DOHH2 (cell line): ENCODE results near the gene ZNF521.

Source experiments
- EZH2phosphoT487 ChIP-seq: fragments of 200-600 bp; sonication (generic); IDR thresholded peaks from 2 replicates; pipeline ENCODE4 v1.6.1; 2017; ENCODE audit warnings: borderline replicate concordance, mild to moderate bottlenecking, antibody characterized with exemption, low read length, moderate library complexity, mixed read lengths
- TF ChIP-seq, protein P1 (sequence below): fragments of 200-600 bp; sonication (generic); IDR thresholded peaks from one replicate; pipeline ENCODE4 v1.5.1; 2014; ENCODE audit warnings: antibody characterized with exemption, mild to moderate bottlenecking, low read depth, low read length; ENCODE audit not compliant: poor library complexity, severe bottlenecking

- TF ChIP-seq, protein P1, sequence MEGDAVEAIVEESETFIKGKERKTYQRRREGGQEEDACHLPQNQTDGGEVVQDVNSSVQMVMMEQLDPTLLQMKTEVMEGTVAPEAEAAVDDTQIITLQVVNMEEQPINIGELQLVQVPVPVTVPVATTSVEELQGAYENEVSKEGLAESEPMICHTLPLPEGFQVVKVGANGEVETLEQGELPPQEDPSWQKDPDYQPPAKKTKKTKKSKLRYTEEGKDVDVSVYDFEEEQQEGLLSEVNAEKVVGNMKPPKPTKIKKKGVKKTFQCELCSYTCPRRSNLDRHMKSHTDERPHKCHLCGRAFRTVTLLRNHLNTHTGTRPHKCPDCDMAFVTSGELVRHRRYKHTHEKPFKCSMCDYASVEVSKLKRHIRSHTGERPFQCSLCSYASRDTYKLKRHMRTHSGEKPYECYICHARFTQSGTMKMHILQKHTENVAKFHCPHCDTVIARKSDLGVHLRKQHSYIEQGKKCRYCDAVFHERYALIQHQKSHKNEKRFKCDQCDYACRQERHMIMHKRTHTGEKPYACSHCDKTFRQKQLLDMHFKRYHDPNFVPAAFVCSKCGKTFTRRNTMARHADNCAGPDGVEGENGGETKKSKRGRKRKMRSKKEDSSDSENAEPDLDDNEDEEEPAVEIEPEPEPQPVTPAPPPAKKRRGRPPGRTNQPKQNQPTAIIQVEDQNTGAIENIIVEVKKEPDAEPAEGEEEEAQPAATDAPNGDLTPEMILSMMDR: no peak
- TF ChIP-seq EZH2phosphoT487: no peak
These were observed 108.2 kb downstream of the ZNF521 start for GRCh38 chr18:25243754-25244153.
